D341Med (cell line): ENCODE data around the gene POLR2L.

ENCODE experiments used
- DNase-seq: peaks from one replicate; pipeline ENCODE4 v3.0.0; 2012; ENCODE audit warnings: low spot score

POLR2L gene

GRCh38 chr11:826836-827145 is 15.5 kb downstream of the POLR2L start:
- DNase-seq, result no peak

GRCh38 chr11:826227-826621 is 16.1 kb downstream of the POLR2L start:
- DNase-seq, result no peak

GRCh38 chr11:825366-826226 is 16.7 kb downstream of the POLR2L start:
- DNase-seq, result no peak

- DNase-seq, result no peak
These were observed 17.4 kb downstream of the POLR2L start for GRCh38 chr11:824942-825341.

GRCh38 chr11:824292-824880 is 17.9 kb downstream of the POLR2L start:
- DNase-seq, result no peak

- DNase-seq, result no peak
These were observed 18.7 kb downstream of the POLR2L start for GRCh38 chr11:823441-824291.

GRCh38 chr11:821512-822371 is 20.6 kb downstream of the POLR2L start:
- no peak for DNase-seq

- DNase-seq, result no peak
These were observed 21.4 kb downstream of the POLR2L start for GRCh38 chr11:820655-821511.

- peak; percentile 87 for DNase-seq
These were observed 22.2 kb downstream of the POLR2L start for GRCh38 chr11:819943-820649.

- DNase-seq, result peak; percentile 94
These were observed 23.0 kb downstream of the POLR2L start for GRCh38 chr11:819129-819931.

GRCh38 chr11:818396-819128 is 23.8 kb downstream of the POLR2L start, which contains the start of gene PNPLA2:
Gene PNPLA2, plus strand, starts transcription at chr11:818914. Its CDS starts 805 bp downstream, at chr11:819719.
- DNase-seq, result no peak

- no peak for DNase-seq
These were observed 25.9 kb downstream of the POLR2L start for GRCh38 chr11:816433-816779.

- no peak for DNase-seq
These were observed 26.5 kb downstream of the POLR2L start for GRCh38 chr11:815675-816432.

- no peak for DNase-seq
These were observed 28.8 kb downstream of the POLR2L start for GRCh38 chr11:813456-814096.

GRCh38 chr11:813072-813455 is 29.3 kb downstream of the POLR2L start:
- DNase-seq, result no peak

GRCh38 chr11:812390-812789 is 29.9 kb downstream of the POLR2L start:
- no peak for DNase-seq

GRCh38 chr11:811446-812245 is 30.7 kb downstream of the POLR2L start:
- no peak for DNase-seq
